A673 (cell line): ENCODE data around the gene RNF111. TPM values are rescaled to one million over a fixed set of nuclear protein-coding genes. Genes with fewer than 3 reads are reported as not detected.
"Not testable (repeated sequence)": the region's sequence is repeated elsewhere in the genome, so short reads cannot be mapped to it uniquely, and the experiment has no call there.

Experiments
- BruUV-seq: library from RNA; stranded (reverse); fragments of 400-500 nt; replicated peaks from 2 replicates; lab custom pipeline; 2021; lab: Mats Ljungman, UMichigan
- CTCF ChIA-PET: fragments of 300-600 bp; sonication (Branson Sonifier 250); formaldehyde crosslinking; loops from one replicate; lab custom pipeline; 2022; ENCODE audit warnings: antibody characterized with exemption; lab: Charles Lee
- POLR2A ChIA-PET: fragments of 300-600 bp; sonication (Branson Sonifier 250); formaldehyde crosslinking; loops from one replicate; lab custom pipeline; 2022; ENCODE audit warnings: antibody characterized with exemption; ENCODE audit not compliant: low non-redundant PET; lab: Charles Lee
- DNase-seq: peaks from one replicate; pipeline ENCODE4 v3.0.0-alpha.2; 2015; ENCODE audit warnings: low spot score
- H3K27ac ChIP-seq: fragments of 200-600 bp; sonication (generic); 2 replicates; pipeline ENCODE4 v1.5.1; 2016; ENCODE audit warnings: mixed run types, low read depth, mild to moderate bottlenecking, mixed read lengths, antibody characterized with exemption, low read length; ENCODE audit not compliant: poor library complexity, severe bottlenecking
- H3K27me3 ChIP-seq: fragments of 200-600 bp; sonication (generic); replicated peaks from 2 replicates; pipeline ENCODE4 v1.6.1; 2017; ENCODE audit warnings: mixed run types, low read depth, mild to moderate bottlenecking, mixed read lengths, antibody characterized with exemption, low read length; ENCODE audit not compliant: insufficient read depth, poor library complexity
- H3K36me3 ChIP-seq: fragments of 200-600 bp; sonication (generic); 2 replicates; pipeline ENCODE4 v1.6.1; 2016; ENCODE audit warnings: mixed run types, mild to moderate bottlenecking, mixed read lengths, antibody characterized with exemption, low read length; ENCODE audit not compliant: insufficient read depth, poor library complexity, severe bottlenecking
- H3K4me1 ChIP-seq: fragments of 200-600 bp; sonication (generic); 2 replicates; pipeline ENCODE4 v1.6.1; 2017; ENCODE audit warnings: mixed run types, mild to moderate bottlenecking, mixed read lengths, antibody characterized with exemption, low read length; ENCODE audit not compliant: insufficient read depth, poor library complexity, severe bottlenecking
- H3K4me3 ChIP-seq: fragments of 200-600 bp; sonication (generic); 2 replicates; pipeline ENCODE4 v1.5.1; 2016; ENCODE audit warnings: low read depth, mixed run types, mild to moderate bottlenecking, mixed read lengths, low read length; ENCODE audit not compliant: poor library complexity, severe bottlenecking
- H3K9me3 ChIP-seq: fragments of 200-600 bp; sonication (generic); 2 replicates; pipeline ENCODE4 v1.6.1; 2016; ENCODE audit warnings: mixed run types, low read depth, mild to moderate bottlenecking, mixed read lengths, antibody characterized with exemption, low read length; ENCODE audit not compliant: poor library complexity, severe bottlenecking
- intact Hi-C: fragments of 100-400 bp; cut with micrococcal nuclease; formaldehyde crosslinking; loops from one replicate; pipeline ENCODE4 v1.10.0; 2022; ENCODE audit not compliant: unreplicated experiment
- total RNA-seq: library from RNA; stranded (reverse); gene quantifications from 2 replicates; pipeline ENCODE4 v1.2.3, GENCODE V29; 2021
- TF ChIP-seq, protein P1 (sequence below): fragments of 300-800, 200-600 bp; sonication (generic); conservative IDR thresholded peaks from 2 replicates; pipeline ENCODE4 v1.5.1; 2017; ENCODE audit warnings: low read depth, mild to moderate bottlenecking, antibody characterized with exemption, low read length, moderate library complexity, mixed read lengths

RNF111 gene
- total RNA-seq, 1 experiment from 2014 or later = 34.4 TPM

DNA sequence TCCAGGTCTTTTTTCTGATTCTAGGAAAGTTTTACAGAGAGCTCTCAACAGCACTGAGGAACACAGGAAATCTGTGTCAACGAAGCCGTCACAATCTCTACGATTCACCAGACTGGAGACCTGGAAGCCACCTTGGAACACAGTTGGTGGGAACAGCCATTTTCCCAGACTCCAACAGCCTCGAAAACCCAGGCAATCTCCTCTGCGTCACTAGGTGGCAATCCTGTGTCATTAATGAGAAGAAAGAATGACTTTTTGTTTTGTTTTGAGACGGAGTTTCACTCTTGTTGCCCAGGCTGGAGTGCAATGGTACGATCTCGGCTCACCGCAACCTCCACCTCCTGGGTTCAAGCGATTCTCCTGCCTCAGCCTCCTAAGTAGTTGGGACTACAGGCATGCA is 157.1 kb downstream of the RNF111 start:
- intact Hi-C loops, POLR2A ChIA-PET, DNase-seq, H3K4me3 ChIP-seq, H3K27ac ChIP-seq, H3K9me3 ChIP-seq, H3K27me3 ChIP-seq, CTCF ChIA-PET, BruUV-seq, H3K4me1 ChIP-seq: not testable (repeated sequence)
- peaks cover 12% of the 10 kb centered on the region for H3K36me3 ChIP-seq
- TF ChIP-seq, protein P1, sequence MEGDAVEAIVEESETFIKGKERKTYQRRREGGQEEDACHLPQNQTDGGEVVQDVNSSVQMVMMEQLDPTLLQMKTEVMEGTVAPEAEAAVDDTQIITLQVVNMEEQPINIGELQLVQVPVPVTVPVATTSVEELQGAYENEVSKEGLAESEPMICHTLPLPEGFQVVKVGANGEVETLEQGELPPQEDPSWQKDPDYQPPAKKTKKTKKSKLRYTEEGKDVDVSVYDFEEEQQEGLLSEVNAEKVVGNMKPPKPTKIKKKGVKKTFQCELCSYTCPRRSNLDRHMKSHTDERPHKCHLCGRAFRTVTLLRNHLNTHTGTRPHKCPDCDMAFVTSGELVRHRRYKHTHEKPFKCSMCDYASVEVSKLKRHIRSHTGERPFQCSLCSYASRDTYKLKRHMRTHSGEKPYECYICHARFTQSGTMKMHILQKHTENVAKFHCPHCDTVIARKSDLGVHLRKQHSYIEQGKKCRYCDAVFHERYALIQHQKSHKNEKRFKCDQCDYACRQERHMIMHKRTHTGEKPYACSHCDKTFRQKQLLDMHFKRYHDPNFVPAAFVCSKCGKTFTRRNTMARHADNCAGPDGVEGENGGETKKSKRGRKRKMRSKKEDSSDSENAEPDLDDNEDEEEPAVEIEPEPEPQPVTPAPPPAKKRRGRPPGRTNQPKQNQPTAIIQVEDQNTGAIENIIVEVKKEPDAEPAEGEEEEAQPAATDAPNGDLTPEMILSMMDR = peak; percentile 26; the same call in 1 of the 2 replicates

Other genes with a start within 250 kb of the RNF111 start
- 116 and 130 TPM in 2 replicates for gene ADAM10, start 238.0 kb upstream of the RNF111 start, total RNA-seq
- 13.0 and 14.1 TPM in 2 replicates for gene MINDY2, start 216.4 kb upstream of the RNF111 start, total RNA-seq
- gene SLTM, start 54.0 kb upstream of the RNF111 start, total RNA-seq = 117 and 127 TPM in 2 replicates
- gene CCNB2, start 117.5 kb downstream of the RNF111 start, total RNA-seq = 123 and 129 TPM in 2 replicates
- not detected in 2 replicates for gene LDHAL6B, start 219.2 kb downstream of the RNF111 start, total RNA-seq